ENCODE data around the gene PTGR3.
A peak's percentile ranks its signal among the peaks of the same experiment; 100 is the strongest.

The PTGR3 gene

DNA sequence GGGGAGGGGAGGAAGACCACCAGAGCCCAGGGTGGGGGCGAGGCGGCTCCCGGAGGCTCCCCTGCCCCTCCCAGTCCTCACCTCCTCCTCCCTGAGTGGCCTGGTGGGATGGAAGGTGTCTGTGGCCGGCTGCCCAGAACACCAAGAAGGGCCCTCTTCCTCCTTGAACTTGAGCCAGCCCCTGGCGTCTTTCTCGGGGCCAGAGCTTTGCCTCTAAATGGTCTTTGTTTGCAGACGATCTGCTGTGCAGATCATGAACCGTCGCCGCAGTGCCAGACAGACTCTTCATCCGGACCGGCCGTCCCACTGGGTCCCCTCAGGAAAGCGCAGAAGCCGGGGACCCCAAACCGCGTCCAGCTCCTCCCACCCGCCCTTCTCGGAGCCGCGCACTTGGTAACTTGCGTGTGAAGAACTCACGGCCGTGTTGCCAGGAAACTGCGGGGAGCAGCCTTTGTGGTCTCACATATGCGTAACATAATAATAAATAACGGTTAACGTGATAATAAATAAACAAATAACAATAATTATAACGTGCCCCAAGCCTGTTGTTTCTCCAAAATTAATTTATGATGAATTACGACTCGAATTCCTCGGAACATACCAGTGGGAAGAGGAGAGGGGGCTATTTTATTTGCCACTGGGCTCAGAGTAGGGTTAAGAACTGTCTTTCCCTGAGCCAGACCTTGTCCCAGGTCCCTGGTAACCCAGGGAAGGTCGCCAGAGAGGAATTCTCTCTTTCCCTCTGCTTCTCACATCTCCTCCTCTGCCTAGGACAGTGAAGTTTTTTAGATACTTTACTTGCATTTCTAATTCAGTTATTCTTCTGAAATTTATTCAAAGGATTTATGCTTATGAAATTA lies 41.0 kb downstream of the PTGR3 start:
- DNase-seq: no peak

DNA sequence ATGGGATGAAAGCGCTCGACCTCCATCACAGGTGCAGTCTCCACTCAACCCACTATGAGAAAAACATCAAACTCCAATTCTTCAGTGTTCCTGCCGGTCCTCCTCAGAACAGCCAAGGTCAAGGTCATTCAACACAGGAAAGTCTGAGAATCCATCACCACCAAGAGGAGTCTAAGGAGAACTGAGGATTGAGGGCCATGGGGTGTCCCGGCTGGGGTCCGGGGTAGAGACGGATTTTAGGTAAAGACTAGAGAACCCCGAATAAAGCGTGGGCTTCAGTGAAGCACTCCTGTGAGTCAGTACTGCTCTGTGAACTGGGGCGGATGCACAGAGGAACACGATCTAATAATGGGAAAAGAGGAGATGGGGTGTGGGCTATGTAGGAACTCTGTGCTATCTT lies 41.8 kb downstream of the PTGR3 start:
- DNase-seq: no peak

DNA sequence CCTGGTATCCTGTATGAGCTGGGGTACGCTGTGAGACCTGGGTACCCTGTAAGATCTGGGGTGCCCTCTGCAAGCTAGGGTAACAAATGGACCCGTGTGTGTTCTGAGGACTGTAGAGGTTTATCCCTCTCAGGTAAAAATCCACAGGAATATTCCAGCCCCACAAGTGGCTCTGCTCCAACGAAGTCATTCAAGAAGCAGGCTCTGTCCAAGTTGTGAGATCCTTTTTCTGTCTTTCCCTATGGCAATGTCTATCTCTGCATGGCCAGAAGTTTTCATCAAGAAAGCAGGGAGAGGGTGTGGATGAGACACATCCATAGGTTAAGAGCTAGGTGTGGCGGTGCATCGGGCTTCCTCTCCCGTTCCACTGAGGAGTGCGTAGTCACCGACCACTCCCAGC lies 43.0 kb downstream of the PTGR3 start:
- DNase-seq: no peak

DNA sequence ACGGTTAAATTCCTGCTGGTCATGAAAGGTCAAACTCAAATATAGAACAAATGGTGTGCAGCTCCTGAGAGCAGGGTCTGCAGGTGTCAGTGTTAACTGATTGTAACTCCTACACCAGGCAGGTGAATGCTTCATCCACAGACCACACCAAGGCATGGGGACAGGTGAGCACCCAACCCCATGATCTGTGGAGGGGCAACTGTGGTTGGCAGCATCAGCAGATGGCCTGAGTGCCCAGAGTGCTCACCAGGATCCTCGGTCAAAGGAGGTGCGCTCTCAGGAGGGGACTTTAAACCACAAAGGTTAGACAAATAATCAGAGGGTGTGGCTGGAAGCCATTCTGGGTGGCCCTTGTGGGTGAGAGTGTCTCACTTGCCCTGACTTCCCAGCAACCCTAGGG lies 44.5 kb downstream of the PTGR3 start:
- DNase-seq: no peak

DNA sequence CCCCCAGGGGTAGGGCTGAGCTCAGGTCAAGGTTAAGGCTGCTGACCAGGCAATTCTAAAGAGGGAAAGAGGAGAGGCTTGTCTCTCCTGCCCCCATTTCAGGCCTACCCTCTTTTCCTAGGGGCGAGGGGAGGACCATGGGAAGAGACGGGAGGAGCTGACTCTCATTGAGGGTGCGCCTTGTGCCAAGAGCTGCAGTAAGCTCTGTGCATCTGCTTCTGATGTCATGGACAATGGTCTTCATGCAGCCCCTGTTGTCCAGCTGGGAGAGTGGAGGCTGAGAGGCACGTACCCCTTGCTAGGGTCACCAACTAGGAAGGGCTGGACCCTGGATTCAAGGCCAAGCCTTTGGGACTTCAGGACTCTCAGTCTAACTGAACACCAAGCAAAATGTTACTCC lies 45.2 kb downstream of the PTGR3 start:
- DNase-seq: no peak

DNA sequence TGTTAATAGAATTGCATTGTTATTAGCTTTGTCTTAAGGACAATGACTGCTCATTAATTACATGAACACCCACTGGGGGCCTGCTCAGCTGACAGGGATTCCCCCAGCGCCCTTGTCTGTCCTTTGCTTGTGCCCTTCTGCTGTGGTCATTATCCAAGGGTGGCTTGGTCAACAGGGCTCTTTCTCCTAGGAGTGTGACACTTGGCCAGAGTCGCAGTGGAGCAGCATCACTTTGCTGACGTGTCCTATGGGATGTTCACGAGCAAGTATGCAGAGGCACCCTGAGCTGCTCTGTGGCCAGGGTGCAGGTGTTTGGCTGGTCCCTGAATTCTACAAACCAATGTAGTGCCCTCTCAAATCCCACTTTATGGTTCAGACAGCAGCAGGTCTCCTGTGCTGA lies 46.0 kb downstream of the PTGR3 start:
- DNase-seq: no peak

DNA sequence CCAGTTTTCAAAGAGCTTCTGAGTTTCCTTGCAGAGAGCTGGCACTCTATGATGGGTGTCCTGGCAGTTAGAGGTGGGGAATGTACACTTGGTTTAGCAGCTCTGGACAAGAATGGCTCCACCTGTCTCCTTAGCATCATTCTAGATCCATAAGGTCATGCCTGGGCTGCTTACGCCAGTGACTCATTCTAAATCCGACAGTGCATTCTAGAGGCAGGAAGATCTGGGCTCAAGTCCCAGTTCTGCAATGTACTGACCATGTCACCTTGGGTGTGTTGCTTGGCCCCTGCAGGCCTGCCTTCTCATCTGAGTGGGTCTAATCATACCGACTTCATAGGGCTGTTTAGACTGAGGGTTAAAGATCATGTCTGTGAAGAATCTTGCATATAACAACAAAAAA lies 46.5 kb downstream of the PTGR3 start:
- no peak for DNase-seq

DNA sequence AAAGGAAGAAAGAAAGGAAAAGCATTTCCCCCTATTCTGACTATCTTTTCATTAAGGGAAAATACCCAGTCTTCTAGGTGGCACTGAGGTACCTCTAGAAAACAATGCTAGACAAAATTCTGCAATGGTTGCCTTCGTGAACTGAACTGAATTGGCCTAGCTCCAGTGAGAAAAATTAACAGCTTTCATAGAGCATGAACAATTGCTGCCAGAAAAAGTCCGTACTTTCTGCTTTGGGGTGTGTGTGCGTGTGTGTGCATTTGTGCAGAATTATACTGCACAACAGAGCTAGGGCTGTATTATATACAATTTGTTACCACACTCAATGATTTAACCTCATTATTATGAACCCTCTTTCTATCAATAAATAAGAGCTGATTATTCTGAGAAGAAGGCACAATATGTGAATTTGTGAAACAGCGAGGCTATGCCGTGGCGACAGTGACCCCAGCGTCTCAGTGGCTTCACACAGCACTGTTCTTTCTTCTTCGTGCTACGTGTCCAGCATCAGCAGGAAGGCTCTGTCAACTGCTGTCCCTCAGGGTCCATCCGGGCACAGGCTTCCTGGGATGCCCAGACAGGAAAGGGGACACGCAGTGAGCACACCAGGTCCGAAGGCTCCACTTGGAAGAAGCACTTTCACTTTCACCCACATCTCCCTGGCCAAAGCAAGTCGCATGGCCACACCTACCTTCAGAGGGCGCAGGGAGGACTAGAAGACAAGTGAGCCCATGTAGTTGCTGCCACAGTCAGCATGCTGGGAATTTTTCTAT lies 47.5 kb downstream of the PTGR3 start:
- peak; percentile 26 for DNase-seq

DNA sequence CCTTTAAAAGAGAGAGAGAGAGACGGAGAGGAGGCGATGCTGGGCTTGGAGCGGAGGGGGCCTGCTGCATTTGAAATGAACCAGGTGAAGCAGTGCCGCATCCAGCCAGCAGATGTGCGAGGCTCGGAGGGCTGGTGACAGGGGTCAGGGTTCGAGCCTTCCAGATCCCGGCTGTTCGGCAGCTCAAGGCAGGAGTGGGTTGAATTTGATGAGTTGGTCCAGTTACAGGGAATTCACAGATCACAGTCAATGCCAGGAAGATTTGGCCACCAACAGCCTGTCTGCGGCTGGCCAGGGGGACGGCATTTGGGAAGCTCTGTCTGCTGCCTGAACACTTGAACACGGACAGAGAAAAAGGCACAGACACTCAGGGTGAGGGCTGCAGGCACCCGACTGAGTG lies 48.6 kb downstream of the PTGR3 start:
- DNase-seq: no peak

DNA sequence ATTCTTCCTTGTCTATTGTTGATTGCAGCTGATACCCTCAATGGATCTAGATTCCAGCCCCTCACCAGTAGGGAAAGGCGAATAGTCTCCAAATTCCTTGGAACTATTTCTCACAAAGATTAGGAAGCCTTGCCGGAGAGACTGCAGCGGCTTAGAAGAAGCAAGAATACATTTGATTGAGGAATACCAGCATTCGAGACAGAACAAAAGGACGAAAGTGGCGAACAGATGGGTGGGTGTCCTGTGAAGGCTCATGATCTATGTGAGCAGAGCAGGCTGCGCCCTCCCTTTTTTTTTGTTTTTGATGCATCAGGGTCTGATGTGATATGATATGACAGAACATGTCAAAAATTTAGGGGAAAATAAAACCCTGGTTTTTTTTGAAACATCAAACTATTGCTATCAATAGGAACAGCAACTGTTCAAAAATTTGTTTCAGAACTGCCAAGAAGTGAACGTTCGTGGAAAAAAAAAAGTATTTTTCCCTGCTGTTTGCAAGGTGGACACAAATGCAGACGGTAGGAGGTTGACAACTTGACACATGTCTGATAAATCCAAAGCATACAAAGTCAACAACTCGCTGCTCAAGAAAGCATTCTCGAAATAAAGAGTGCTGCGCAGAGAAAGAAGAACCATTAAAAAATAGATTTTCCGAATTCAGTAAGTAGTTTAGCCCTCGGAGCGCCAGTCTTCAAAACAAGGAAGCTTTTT lies 49.1 kb downstream of the PTGR3 start:
- DNase-seq: no peak

DNA sequence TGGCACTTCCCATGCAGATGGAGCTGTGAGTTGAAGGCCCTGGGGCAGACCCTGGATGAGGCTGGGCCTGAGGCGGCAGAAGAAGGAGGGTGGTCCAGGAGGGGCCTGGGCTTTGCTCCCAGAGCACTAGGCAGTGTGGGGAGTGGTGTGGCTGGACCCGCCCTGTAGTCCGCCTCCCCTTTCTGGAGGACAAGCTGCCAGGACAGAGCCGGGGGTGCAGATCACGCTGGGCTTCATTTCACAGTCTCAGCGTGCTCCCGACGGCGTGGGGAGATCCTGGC lies 49.8 kb downstream of the PTGR3 start:
- DNase-seq: no peak
